Measurements from ENCODE around the gene LAMA5.
A peak's percentile ranks its signal among the peaks of the same experiment; 100 is the strongest.

Gene LAMA5

DNA sequence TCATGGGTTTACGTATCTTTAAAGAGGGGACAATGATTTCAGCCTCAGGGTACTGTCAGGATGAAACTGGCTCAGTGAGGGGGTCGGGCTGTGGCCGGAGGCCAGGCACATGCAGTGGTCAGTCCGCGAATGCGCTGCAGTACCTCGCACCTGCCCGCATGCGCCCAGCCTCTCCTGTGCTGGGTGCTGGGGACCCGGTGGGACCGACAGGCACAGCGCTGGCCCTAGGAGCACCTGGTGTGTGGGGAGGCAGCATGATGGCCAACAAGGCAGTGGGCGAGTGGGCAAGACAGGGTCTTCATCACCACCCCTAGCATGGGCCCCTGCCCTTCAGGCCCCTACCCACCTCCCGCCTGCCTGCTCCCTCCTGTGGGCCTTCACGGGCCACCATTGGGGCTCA is 40.9 kb upstream of the LAMA5 start:
- POLR2A ChIA-PET: no interaction called here
- CTCF ChIA-PET: interaction anchor here (0.8 to 1.5 kb wide), 2 partner anchors 26 to 400 kb away, joined by 3 read pairs; no protein-coding TSS in a partner anchor
- TF ChIP-seq, protein P1, sequence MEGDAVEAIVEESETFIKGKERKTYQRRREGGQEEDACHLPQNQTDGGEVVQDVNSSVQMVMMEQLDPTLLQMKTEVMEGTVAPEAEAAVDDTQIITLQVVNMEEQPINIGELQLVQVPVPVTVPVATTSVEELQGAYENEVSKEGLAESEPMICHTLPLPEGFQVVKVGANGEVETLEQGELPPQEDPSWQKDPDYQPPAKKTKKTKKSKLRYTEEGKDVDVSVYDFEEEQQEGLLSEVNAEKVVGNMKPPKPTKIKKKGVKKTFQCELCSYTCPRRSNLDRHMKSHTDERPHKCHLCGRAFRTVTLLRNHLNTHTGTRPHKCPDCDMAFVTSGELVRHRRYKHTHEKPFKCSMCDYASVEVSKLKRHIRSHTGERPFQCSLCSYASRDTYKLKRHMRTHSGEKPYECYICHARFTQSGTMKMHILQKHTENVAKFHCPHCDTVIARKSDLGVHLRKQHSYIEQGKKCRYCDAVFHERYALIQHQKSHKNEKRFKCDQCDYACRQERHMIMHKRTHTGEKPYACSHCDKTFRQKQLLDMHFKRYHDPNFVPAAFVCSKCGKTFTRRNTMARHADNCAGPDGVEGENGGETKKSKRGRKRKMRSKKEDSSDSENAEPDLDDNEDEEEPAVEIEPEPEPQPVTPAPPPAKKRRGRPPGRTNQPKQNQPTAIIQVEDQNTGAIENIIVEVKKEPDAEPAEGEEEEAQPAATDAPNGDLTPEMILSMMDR (IDR thresholded peaks at IDR 0.05; ENCODE audit: control extremely low read depth, extremely low read depth, low read depth, missing control alignments): no peak
- DNase-seq (ENCODE audit: extremely low spot score): no peak

DNA sequence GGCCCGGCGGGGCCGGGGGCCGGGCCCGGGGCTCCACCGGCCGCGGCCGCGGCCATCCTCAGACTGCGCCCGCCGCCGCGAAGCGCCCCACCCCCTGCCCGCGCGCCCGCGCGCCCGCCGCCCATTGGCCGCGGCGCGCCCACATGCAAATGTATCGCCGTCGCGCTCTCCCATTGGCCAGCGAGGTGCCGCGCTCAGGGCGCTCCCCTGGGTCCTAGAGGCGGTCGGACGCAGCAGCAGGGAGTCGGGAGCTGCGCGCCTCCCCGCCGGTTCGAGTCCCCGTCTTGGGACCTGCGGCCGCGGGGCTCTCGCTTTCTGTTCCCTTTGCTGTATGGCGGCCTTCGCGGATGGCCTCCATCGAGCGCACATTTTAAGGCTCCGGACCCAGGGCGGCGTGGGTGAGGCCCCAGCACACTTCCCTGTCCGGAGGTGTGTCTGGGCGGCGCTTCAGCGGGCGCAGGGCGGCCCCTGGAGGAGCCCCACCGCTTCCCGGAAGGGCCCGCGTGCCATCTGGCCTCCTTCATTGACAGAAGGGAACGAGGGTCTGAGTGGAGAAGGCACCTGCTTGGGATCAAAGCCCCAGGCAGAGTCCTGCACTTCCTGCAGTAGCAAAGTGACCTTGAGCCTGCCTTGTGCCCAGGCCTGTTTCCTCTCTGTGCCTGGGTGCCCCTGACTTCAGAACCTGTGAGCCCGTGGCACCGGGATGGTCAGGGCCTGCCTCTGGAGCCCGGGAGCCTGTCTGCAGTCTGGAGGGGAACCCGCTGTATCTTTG is 40.3 kb upstream of the LAMA5 start, which contains the start of gene CABLES2:
Gene CABLES2, minus strand, starts transcription at position 65 of the 772 bp plus-strand sequence. Its CDS starts 9 bp downstream, at position 56.
- DNase-seq (ENCODE audit: extremely low spot score): peak; percentile 97
- ChIA-PET CTCF (interaction anchor here (0.8 kb wide), 1 partner anchor 25 kb away, joined by 3 read pairs; no protein-coding TSS in a partner anchor), POLR2A (no interaction called here)
- TF ChIP-seq, protein P1 (IDR thresholded peaks at IDR 0.05; ENCODE audit: control extremely low read depth, extremely low read depth, low read depth, missing control alignments): no peak

DNA sequence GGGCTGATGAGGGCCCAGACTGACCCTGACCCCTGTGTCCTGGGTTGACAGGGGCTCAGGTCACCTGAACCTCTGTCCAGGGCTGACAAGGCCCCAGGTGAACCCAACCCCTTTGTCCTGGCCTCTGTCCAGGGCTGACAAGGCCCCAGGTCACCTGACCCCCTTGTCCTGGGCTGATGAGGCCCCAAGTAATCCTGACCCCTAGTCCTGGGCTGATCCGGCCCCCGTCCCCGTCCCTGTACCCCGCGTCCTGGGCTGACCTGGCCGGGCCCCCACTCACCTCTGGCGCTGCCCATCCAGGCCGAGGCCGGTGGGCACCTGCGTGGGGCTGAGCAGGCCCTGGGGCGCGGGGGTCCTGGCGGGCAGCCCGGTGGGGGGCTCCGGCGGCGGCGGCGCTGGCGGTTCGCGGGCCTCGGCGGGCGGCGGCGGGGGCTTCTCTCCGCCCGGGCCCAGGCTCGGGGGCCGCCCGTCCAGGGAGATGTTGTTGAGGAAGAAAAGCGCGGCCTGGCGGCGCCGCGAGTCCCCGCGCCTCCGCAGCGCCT is 39.6 kb upstream of the LAMA5 start:
- ChIA-PET CTCF (no interaction called here), POLR2A (no interaction called here)
- TF ChIP-seq, protein P1 (IDR thresholded peaks at IDR 0.05; ENCODE audit: control extremely low read depth, extremely low read depth, low read depth, missing control alignments): no peak
- DNase-seq (ENCODE audit: extremely low spot score): no peak

DNA sequence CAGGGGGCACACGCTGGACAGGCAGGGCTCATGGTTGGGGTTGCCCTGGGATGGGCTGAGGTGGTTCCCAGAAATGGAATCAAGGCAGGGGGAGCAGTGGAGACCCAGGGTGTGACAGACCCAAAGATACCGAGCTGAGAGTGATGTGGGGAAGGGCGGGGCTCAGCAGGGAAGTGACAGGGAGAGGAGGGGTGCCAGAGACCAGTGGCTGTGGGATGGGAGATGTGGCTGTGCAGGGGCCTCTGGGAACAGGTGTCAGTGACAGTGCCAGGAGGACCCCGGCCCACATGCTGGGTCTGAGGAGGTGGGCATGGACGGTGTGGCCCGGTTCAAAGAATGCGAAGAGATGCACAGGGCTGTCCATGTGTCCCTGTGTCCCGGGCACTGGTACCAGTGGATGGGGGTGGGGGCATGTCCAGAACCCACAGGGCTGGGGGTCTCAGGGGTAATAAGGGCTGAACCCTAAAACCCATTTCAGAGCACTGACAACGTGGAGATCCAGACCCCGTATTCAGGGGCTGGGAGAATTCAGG is 38.9 kb upstream of the LAMA5 start:
- CTCF ChIA-PET: interaction anchor here (0.6 to 1.9 kb wide), 2 partner anchors 17 to 24 kb away, joined by 4 read pairs; no protein-coding TSS in a partner anchor
- no peak for DNase-seq (ENCODE audit: extremely low spot score)
- POLR2A ChIA-PET: interaction anchor here (0.6 kb wide), 1 partner anchor 237 kb away, joined by 3 read pairs; no protein-coding TSS in a partner anchor
- TF ChIP-seq, protein P1 (IDR thresholded peaks at IDR 0.05; ENCODE audit: control extremely low read depth, extremely low read depth, low read depth, missing control alignments): no peak

DNA sequence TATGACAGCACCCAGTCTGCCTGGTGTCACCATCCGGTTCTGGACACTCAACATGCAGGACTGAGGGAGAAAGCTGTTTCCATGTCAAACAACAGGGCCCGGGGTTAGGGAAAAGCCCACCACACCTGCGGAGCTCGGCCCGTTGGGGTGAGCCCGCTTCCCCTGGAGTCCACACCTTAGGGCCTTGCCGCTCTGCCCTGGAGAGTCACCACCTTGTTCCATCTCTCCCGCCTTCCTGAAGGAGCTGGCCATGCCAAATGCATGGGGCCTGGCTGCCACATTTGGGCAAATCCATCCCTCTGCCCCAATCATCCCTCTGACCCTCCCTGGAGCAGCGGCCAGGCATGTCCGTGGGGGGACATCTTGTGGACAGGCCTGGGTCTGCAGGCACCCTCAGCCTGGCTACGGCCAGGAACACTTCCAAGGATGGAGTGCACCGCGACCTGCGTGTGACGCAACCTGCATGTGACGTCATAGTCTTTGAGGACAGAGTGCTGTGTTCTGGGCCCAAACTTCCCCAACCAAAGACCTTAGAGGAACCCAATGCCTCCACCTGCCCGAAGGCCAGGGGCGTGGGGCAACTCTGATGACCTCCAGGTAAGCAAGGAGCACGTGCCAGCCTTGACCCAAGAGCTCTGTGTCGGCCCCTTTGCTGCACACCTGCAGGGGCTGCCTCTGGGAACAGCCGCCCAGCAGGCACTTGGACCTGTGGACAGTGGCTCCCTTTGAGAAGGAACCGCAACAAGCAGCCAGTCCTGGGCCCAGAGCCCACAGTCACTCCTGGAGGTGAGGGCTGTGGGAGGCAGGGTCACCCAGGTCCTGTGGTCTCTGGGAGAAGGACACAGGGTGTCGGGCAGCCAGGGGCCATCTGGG is 38.2 kb upstream of the LAMA5 start:
- CTCF ChIA-PET: interaction anchor here (0.6 to 1.9 kb wide), 2 partner anchors 17 to 23 kb away, joined by 4 read pairs; no protein-coding TSS in a partner anchor
- POLR2A ChIA-PET: interaction anchor here (0.6 kb wide), 1 partner anchor 238 kb away, joined by 3 read pairs; no protein-coding TSS in a partner anchor
- TF ChIP-seq, protein P1 (IDR thresholded peaks at IDR 0.05; ENCODE audit: control extremely low read depth, extremely low read depth, low read depth, missing control alignments): no peak

DNA sequence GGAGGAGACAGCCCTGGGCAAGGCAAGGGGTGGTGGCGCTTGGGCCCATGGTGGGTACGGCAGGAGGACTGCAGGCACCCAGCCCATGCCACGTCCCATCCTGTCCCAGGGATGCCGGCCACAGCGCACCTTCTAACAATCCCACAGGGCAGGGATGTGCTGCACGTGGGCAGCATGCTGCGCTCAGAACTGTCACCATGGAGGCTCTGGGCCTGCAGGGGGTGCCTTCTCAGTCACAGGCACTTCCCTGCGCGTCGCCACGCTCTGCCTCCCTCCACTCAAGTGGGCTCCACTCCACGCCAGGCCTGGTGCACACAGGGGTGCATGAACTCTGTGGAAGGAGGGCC is 37.6 kb upstream of the LAMA5 start:
- no peak for DNase-seq (ENCODE audit: extremely low spot score)
- CTCF ChIA-PET: interaction anchor here (1.9 kb wide), 1 partner anchor 16 kb away, joined by 4 read pairs; no protein-coding TSS in a partner anchor
- POLR2A ChIA-PET: no interaction called here
- TF ChIP-seq, protein P1 (IDR thresholded peaks at IDR 0.05; ENCODE audit: control extremely low read depth, extremely low read depth, low read depth, missing control alignments): no peak

More for the DNA sequence above, 38.2 kb upstream of the LAMA5 start:
- no peak for DNase-seq (ENCODE audit: extremely low spot score)
